Esophagus (tissue), 2 donors: ENCODE data around the gene RGL1. TPM values are rescaled to one million over a fixed set of nuclear protein-coding genes. Genes with fewer than 3 reads are reported as not detected.
A peak's percentile ranks its signal among the peaks of the same experiment; 100 is the strongest.
"Not testable (repeated sequence)": the region's sequence is repeated elsewhere in the genome, so short reads cannot be mapped to it uniquely, and the experiment has no call there.

Source experiments
- H3K27ac ChIP-seq, 2 donors: one replicate each; pipeline ENCODE4 v1.5.1; 2013; ENCODE audit warnings: low read depth in 2 of 2, mild to moderate bottlenecking in 2 of 2, inconsistent platforms in 1 of 2, low read length in 1 of 2, moderate library complexity in 1 of 2
- H3K27me3 ChIP-seq, 2 donors: one replicate each; pipeline ENCODE4 v1.6.1; 2013; ENCODE audit warnings: low read length in 2 of 2, control low read depth in 1 of 2, mild to moderate bottlenecking in 1 of 2; ENCODE audit not compliant: insufficient read depth in 2 of 2, control insufficient read depth in 1 of 2
- H3K36me3 ChIP-seq, 2 donors: one replicate each; pipeline ENCODE4 v1.6.1; 2013; ENCODE audit warnings: low read length in 1 of 2; ENCODE audit not compliant: control insufficient read depth in 2 of 2, insufficient read depth in 2 of 2
- H3K4me1 ChIP-seq, 2 donors: one replicate each; pipeline ENCODE4 v1.6.1; 2013; ENCODE audit warnings: low read length in 1 of 2; ENCODE audit not compliant: control insufficient read depth in 2 of 2, insufficient read depth in 2 of 2
- H3K4me3 ChIP-seq, 2 donors: one replicate each; pipeline ENCODE4 v1.5.1; 2013; ENCODE audit warnings: low read length in 2 of 2, mild to moderate bottlenecking in 2 of 2, low read depth in 1 of 2, moderate library complexity in 1 of 2
- H3K9me3 ChIP-seq, 2 donors: one replicate each; pipeline ENCODE4 v1.6.1; 2013; ENCODE audit warnings: mild to moderate bottlenecking in 2 of 2, low read depth in 1 of 2, low read length in 1 of 2, moderate library complexity in 1 of 2; ENCODE audit not compliant: control insufficient read depth in 2 of 2, insufficient read depth in 1 of 2
- WGBS, 2 donors: extraction: QIAGEN DNeasy Blood & Tissue Kit; methylation state at CpG; one replicate each; pipeline ENCODE4 v1.1.7; 2013; 5-methylcytosine and 5-hydroxymethylcytosine counted together
- polyA plus RNA-seq, 2 donors: library from polyadenylated mRNA; stranded (reverse); fragments of 200-250 nt; gene quantifications; one replicate each; pipeline ENCODE4 v1.2.3, GENCODE V29; 2013
- donor health status: healthy with polysubstance abuse.
- donor health status: Bipolar disorder and iron deficiency.

RGL1 gene
- polyA plus RNA-seq: 1 to 10 TPM; 1.6 TPM

DNA sequence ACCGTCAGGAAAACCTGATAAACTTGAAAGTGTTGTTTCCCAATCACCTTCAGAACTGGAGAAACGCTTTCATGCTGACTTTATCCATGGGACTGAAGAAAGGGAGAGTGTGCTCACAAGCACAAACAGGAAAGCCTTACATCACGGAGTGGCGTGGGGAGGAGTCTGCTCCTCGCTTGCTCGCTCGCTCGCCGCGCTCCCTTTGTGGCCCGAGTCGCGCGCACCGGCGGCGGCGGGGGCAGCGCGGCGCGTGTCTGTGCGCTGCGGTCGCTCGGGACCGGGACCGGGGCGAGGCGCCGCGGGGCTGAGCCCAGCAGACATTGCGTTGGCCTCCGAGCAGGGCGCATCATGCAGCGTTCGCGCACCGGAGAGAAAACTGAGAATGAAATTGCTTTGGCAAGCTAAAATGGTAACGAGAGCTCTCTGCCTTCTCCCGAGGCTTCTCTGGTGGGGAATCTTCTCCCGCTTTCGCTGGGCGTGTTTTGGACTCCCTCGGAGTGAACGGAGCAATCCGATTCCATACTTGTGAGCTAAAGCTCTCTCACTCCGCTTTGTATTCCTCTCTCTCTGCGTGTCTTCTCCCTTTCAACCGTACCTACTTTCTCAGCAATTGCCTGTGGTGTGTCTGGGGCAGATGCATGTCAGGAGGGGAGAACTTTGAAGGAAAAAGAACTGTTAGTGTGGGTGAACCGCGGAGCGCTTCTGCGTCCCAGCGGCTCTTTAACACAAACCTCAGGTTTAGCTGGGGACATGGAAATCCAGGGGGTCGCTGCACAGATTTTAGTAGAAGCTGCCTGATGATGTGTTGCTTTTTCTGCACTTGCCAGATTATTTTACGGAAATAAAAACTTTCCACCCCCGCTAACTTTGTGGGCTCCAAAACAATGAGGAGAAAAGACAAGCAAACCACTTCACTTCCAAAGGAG, at the start of gene RGL1:
TSS of gene RGL1 (plus strand) at position 205 of the 926 bp plus-strand sequence. CDS start at position 383, 178 bp downstream.
- peaks cover 0 to 2% of the 10 kb centered on the region in 2 donors for H3K4me1 ChIP-seq
- peak within 1 kb of the TSS; percentile 77 to 87 for H3K27ac ChIP-seq
- H3K36me3 ChIP-seq: no peaks in the 10 kb centered on the region
- H3K27me3 ChIP-seq: no peaks in the 10 kb centered on the region
- WGBS, 2 donors: 1% methylated on average over 58 of the region's 58 CpGs
- peak within 1 kb of the TSS; percentile 60 to 74 for H3K4me3 ChIP-seq
- peaks cover 0 to 3% of the 10 kb centered on the region in 2 donors for H3K9me3 ChIP-seq

GRCh38 chr1:183756326-183756725, 48.6 kb upstream of the RGL1 start:
- Histone ChIP-seq H3K27ac (no peak overlapping the region), H3K4me1 (no peaks in the 10 kb centered on the region), H3K36me3 (no peaks in the 10 kb centered on the region), H3K4me3 (no peak overlapping the region), H3K9me3 (peaks cover 0 to 3% of the 10 kb centered on the region in 2 donors), H3K27me3 (no peaks in the 10 kb centered on the region)
- WGBS, 2 donors: 60 to 72% methylated on average over 2 of the region's 2 CpGs

GRCh38 chr1:183757061-183757460, 47.9 kb upstream of the RGL1 start:
- H3K9me3 ChIP-seq: no peaks in the 10 kb centered on the region
- no peaks in the 10 kb centered on the region for H3K36me3 ChIP-seq
- H3K4me3 ChIP-seq: no peak overlapping the region
- H3K27me3 ChIP-seq: no peaks in the 10 kb centered on the region
- 78% methylated on average over 4 of the region's 4 CpGs for WGBS, 2 donors
- no peak overlapping the region for H3K27ac ChIP-seq
- no peaks in the 10 kb centered on the region for H3K4me1 ChIP-seq

GRCh38 chr1:183758913-183759312, 46.0 kb upstream of the RGL1 start:
- Histone ChIP-seq H3K27ac (no peak overlapping the region), H3K9me3 (no peaks in the 10 kb centered on the region)
- 86% methylated on average over 3 of the region's 3 CpGs for WGBS, 2 donors

DNA sequence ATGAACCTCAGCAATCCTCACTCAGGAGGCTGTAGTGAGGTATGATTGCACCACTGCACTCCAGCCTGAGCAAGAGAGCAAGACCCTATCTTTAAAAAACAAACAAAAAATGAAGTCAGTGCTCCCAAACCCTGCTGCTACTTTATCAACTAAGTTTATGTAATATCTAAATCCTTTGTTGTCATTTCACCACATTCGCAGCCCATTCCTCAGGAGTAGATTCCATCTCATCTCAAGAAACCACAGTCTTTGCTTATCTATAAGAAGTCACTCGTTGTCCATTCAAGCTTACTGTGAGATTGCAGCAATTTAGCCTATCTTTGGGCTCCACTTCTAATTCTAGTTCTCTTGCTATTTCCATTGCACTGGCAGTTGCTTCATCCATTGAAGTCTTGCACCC, 44.3 kb upstream of the RGL1 start:
- H3K4me3 ChIP-seq: no peak overlapping the region
- 75 to 76% methylated on average over 2 of the region's 2 CpGs for WGBS, 2 donors

More at GRCh38 chr1:183758913-183759312, 46.0 kb upstream of the RGL1 start:
- Histone ChIP-seq H3K36me3 (no peaks in the 10 kb centered on the region), H3K4me1 (no peaks in the 10 kb centered on the region), H3K27me3 (no peaks in the 10 kb centered on the region), H3K4me3 (no peak overlapping the region)

DNA sequence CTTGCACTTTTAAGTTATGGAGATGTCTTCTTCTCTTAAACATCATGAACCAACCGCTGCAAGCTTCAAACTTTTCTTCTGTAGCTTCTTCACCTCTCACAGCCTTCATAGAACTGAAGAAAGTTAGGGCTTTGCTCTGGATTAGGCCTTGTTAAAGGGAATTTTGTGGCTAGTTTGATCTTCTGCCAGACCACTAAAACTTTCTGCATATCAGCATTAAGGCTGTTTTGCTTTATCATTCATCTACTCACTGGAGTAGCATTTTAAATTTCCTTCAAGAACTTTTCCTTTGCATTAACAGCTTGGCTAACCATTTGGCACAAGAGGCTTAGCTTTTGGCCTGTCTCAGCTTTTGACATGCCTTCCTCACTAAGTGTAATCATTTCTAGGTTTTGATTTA, 43.0 kb upstream of the RGL1 start:
- Histone ChIP-seq H3K27ac (no peak overlapping the region), H3K9me3 (peaks cover 0 to 2% of the 10 kb centered on the region in 2 donors), H3K27me3 (no peaks in the 10 kb centered on the region), H3K4me1 (no peaks in the 10 kb centered on the region), H3K36me3 (no peaks in the 10 kb centered on the region), H3K4me3 (no peak overlapping the region)
- 87 to 98% methylated on average over 1 of the region's 1 CpG for WGBS, 2 donors

More for the DNA sequence above, 44.3 kb upstream of the RGL1 start:
- Histone ChIP-seq H3K27ac (no peak overlapping the region), H3K27me3 (no peaks in the 10 kb centered on the region), H3K4me1 (no peaks in the 10 kb centered on the region), H3K36me3 (no peaks in the 10 kb centered on the region), H3K9me3 (peaks cover 0 to 2% of the 10 kb centered on the region in 2 donors)

DNA sequence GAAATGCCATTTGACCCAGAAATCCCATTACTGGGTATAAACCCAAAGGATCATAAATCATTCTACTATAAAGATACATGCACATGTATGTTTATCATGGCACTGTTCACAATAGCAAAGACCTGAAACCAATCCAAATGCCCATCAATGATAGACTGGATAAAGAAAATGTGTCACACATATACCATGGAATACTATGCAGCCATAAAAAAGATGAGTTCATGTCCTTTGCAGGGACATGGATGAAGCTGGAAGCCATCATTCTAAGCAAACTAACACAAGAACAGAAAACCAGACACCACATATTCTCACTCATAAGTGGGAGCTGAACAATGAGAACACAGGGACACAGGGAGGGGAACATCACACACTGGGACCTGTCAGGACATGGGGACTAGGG, 42.1 kb upstream of the RGL1 start:
- not testable (repeated sequence) for H3K36me3 ChIP-seq

DNA sequence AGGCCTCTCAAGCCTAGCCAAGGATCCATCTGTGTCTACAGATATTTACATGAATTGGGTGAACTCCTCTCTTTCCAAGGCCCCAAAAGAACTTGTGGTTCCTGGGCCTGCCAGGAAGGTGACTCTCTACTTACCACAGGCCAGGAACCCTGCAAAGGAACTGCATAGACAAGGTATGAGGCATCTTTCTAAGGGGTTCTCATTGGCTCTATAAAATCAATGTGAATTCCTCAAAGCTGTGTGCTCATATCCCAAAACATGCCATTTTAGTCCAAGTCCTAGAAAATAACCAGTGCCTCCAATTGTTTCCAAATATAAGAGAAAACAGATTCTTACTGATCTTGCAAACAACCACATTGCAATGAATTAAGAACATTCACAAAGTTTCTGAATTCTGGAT, 39.9 kb upstream of the RGL1 start:
- H3K4me3 ChIP-seq: no peak overlapping the region
- H3K36me3 ChIP-seq: no peaks in the 10 kb centered on the region
- H3K27me3 ChIP-seq: no peaks in the 10 kb centered on the region
- H3K9me3 ChIP-seq: peaks cover 0 to 2% of the 10 kb centered on the region in 2 donors
- no peak overlapping the region for H3K27ac ChIP-seq
- no peaks in the 10 kb centered on the region for H3K4me1 ChIP-seq

More for the DNA sequence above, 42.1 kb upstream of the RGL1 start:
- H3K9me3 ChIP-seq, H3K27ac ChIP-seq, H3K4me1 ChIP-seq, H3K27me3 ChIP-seq, H3K4me3 ChIP-seq: not testable (repeated sequence)

- no peaks in the 10 kb centered on the region for H3K36me3 ChIP-seq
- no peak overlapping the region for H3K27ac ChIP-seq
- no peaks in the 10 kb centered on the region for H3K9me3 ChIP-seq
- H3K4me3 ChIP-seq: no peak overlapping the region
- H3K4me1 ChIP-seq: no peaks in the 10 kb centered on the region
- 69 to 75% methylated on average over 5 of the region's 5 CpGs for WGBS, 2 donors
- no peaks in the 10 kb centered on the region for H3K27me3 ChIP-seq
Observed at GRCh38 chr1:183769956-183770815, 34.7 kb upstream of the RGL1 start.
